SK-N-SH treated with all-trans-retinoic acid at 6 μM for 48 hours (cell line): ENCODE data around the gene MERTK.
"Not testable (repeated sequence)": the region's sequence is repeated elsewhere in the genome, so short reads cannot be mapped to it uniquely, and the experiment has no call there.

Source experiments
- ATAC-seq: fragments of 200-7000 bp; cut with Tn5 transposase; 3 replicates; pipeline ENCODE4 v1.9.1; 2020; ENCODE audit warnings: mild to moderate bottlenecking, moderate library complexity
- ARNTL ChIP-seq: fragments of 450-650 bp; formaldehyde crosslinking; IDR thresholded peaks from 2 replicates; pipeline ENCODE4 v1.5.0; 2020; ENCODE audit warnings: low read depth, mild to moderate bottlenecking, moderate library complexity, borderline replicate concordance
- BACH2 ChIP-seq: fragments of 250-450 bp; sonication (Bioruptor Pico); IDR thresholded peaks from 2 replicates; pipeline ENCODE4 v1.9.0; 2021; ENCODE audit warnings: mild to moderate bottlenecking, borderline replicate concordance
- CSDC2 ChIP-seq: fragments of 250-450 bp; sonication (Bioruptor Pico); IDR thresholded peaks from 2 replicates; pipeline ENCODE4 v1.5.0; 2020; ENCODE audit warnings: mild to moderate bottlenecking, moderate library complexity
- CSRNP3 ChIP-seq: fragments of 250-450 bp; sonication (Bioruptor Pico); IDR thresholded peaks from 2 replicates; pipeline ENCODE4 v1.5.1; 2021; ENCODE audit warnings: mild to moderate bottlenecking, moderate library complexity
- GLIS3 ChIP-seq: fragments of 250-450 bp; sonication (Bioruptor Pico); IDR thresholded peaks from 2 replicates; pipeline ENCODE4 v1.5.0; 2020; ENCODE audit warnings: mild to moderate bottlenecking, moderate library complexity
- ISL1 ChIP-seq: fragments of 250-450 bp; sonication (Bioruptor Pico); IDR thresholded peaks from 2 replicates; pipeline ENCODE4 v2.1.2; 2022; ENCODE audit warnings: mild to moderate bottlenecking, moderate library complexity
- OSR1 ChIP-seq: fragments of 250-450 bp; sonication (Bioruptor Pico); IDR thresholded peaks from 2 replicates; pipeline ENCODE4 v1.8.0; 2022; ENCODE audit warnings: moderate library complexity, mild to moderate bottlenecking, inconsistent platforms
- PPARA ChIP-seq: fragments of 250-450 bp; sonication (Bioruptor Pico); IDR thresholded peaks from 2 replicates; pipeline ENCODE4 v1.5.0; 2020; ENCODE audit warnings: mild to moderate bottlenecking, borderline replicate concordance
- RARB ChIP-seq: fragments of 250-450 bp; sonication (Bioruptor Pico); IDR thresholded peaks from 2 replicates; pipeline ENCODE4 v1.8.0; 2021; ENCODE audit warnings: mild to moderate bottlenecking, moderate library complexity
- SNAI2 ChIP-seq: fragments of 250-450 bp; sonication (Bioruptor Pico); IDR thresholded peaks from 2 replicates; pipeline ENCODE4 v1.5.0; 2020; ENCODE audit warnings: mild to moderate bottlenecking, moderate library complexity
- TCF4 ChIP-seq: fragments of 250-450 bp; sonication (Bioruptor Pico); IDR thresholded peaks from 2 replicates; pipeline ENCODE4 v1.8.0; 2021; ENCODE audit warnings: mild to moderate bottlenecking, moderate library complexity, borderline replicate concordance
- TOX ChIP-seq: fragments of 250-450 bp; sonication (Bioruptor Pico); IDR thresholded peaks from 2 replicates; pipeline ENCODE4 v1.8.0; 2021; ENCODE audit warnings: mild to moderate bottlenecking, moderate library complexity, borderline replicate concordance
- ZC3H10 ChIP-seq: fragments of 250-450 bp; sonication (Bioruptor Pico); IDR thresholded peaks from 2 replicates; pipeline ENCODE4 v1.5.1; 2021; ENCODE audit warnings: mild to moderate bottlenecking, moderate library complexity
- ZFP3 ChIP-seq: fragments of 250-450 bp; sonication (Bioruptor Pico); IDR thresholded peaks from 2 replicates; pipeline ENCODE4 v1.5.0; 2020; ENCODE audit warnings: mild to moderate bottlenecking, moderate library complexity
- ZFP30 ChIP-seq: fragments of 450-650 bp; formaldehyde crosslinking; IDR thresholded peaks from 2 replicates; pipeline ENCODE4 v1.5.0; 2022; ENCODE audit warnings: mild to moderate bottlenecking, moderate library complexity
- ZNF565 ChIP-seq: fragments of 450-650 bp; formaldehyde crosslinking; conservative IDR thresholded peaks from 2 replicates; pipeline ENCODE4 v1.5.0; 2020; ENCODE audit warnings: low read depth, mild to moderate bottlenecking, moderate library complexity
- ZNF70 ChIP-seq: fragments of 450-650 bp; formaldehyde crosslinking; IDR thresholded peaks from 2 replicates; pipeline ENCODE4 v1.5.0; 2020; ENCODE audit warnings: mild to moderate bottlenecking, moderate library complexity
- ZNF8 ChIP-seq: fragments of 450-650 bp; formaldehyde crosslinking; IDR thresholded peaks from 2 replicates; pipeline ENCODE4 v1.5.0; 2020; ENCODE audit warnings: mild to moderate bottlenecking, moderate library complexity
- TF ChIP-seq, protein P1 (sequence below): fragments of 250-450 bp; sonication (Bioruptor Pico); IDR thresholded peaks from 2 replicates; pipeline ENCODE4 v1.5.0; 2020; ENCODE audit warnings: mild to moderate bottlenecking, moderate library complexity
- TF ChIP-seq, protein P2 (sequence below): fragments of 250-450 bp; sonication (Bioruptor Pico); IDR thresholded peaks from 2 replicates; pipeline ENCODE4 v1.8.0; 2020; ENCODE audit warnings: mild to moderate bottlenecking, moderate library complexity, borderline replicate concordance

MERTK gene

DNA sequence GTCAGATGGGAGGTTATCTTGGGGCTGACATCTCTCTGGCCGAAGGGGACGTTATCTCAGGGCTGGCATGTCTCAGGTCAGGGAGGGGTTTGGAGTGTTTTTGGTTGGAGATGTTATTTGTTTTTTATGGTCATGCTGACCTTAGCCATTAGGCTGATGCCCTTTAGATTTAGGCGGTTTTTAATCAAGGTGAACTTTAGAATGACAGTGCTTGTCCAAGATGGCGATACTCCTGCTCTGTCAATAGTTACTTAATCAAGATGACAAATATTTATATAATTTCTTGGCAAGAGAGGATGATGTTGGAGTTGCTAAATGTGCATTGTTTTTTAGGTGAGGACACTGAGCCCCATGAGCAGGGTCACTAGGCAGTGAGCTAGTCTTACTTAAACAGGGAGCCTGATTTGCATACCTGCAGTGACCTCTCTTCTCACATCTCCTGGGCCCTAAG lies 34.5 kb downstream of the MERTK start:
- TF ChIP-seq ZNF70 (CRISPR knock-in tag) = no peak
- TF ChIP-seq ZFP3 (CRISPR knock-in tag) = no peak
- TF ChIP-seq, protein P1, sequence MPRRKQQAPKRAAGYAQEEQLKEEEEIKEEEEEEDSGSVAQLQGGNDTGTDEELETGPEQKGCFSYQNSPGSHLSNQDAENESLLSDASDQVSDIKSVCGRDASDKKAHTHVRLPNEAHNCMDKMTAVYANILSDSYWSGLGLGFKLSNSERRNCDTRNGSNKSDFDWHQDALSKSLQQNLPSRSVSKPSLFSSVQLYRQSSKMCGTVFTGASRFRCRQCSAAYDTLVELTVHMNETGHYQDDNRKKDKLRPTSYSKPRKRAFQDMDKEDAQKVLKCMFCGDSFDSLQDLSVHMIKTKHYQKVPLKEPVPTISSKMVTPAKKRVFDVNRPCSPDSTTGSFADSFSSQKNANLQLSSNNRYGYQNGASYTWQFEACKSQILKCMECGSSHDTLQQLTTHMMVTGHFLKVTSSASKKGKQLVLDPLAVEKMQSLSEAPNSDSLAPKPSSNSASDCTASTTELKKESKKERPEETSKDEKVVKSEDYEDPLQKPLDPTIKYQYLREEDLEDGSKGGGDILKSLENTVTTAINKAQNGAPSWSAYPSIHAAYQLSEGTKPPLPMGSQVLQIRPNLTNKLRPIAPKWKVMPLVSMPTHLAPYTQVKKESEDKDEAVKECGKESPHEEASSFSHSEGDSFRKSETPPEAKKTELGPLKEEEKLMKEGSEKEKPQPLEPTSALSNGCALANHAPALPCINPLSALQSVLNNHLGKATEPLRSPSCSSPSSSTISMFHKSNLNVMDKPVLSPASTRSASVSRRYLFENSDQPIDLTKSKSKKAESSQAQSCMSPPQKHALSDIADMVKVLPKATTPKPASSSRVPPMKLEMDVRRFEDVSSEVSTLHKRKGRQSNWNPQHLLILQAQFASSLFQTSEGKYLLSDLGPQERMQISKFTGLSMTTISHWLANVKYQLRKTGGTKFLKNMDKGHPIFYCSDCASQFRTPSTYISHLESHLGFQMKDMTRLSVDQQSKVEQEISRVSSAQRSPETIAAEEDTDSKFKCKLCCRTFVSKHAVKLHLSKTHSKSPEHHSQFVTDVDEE (CRISPR knock-in tag) = no peak
- no peak for TF ChIP-seq ZNF565
- TF ChIP-seq BACH2 = no peak
- no peak for TF ChIP-seq ZC3H10 (CRISPR knock-in tag)
- no peak for TF ChIP-seq ARNTL (CRISPR knock-in tag)
- no peak for TF ChIP-seq ZNF8
- TF ChIP-seq CSRNP3 (CRISPR knock-in tag) = no peak
- no peak for TF ChIP-seq SNAI2
- TF ChIP-seq ZFP30 (CRISPR knock-in tag) = no peak
- no peak for ATAC-seq

- ATAC-seq = not testable (repeated sequence)
These were observed 35.5 kb downstream of the MERTK start for GRCh38 chr2:111933900-111934299.

DNA sequence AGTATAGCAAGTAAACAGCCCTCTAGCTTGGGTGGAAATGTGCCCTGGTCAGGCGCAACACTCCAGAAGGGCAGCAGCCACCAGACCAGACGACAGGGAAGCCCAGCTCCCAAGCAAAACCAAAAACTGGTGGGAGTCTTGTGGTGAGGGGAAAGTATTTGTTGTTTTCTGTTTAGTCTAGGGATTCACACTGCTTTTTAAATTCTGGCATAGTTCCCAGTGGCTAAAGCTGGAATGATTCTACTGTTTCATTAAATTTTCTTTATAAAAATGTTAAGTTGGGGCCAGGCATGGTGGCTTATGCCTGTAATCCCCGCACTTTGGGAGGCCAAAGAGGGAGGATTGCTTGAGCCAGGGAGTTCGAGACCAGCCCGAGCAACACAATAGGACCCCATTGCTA lies 38.5 kb downstream of the MERTK start:
- TF ChIP-seq TOX (CRISPR knock-in tag) (no peak), ARNTL (CRISPR knock-in tag) (no peak), ZFP3 (CRISPR knock-in tag) (no peak), ISL1 (no peak), BACH2 (no peak), CSDC2 (no peak), ZC3H10 (CRISPR knock-in tag) (no peak), TCF4 (CRISPR knock-in tag) (no peak), ZNF565 (no peak), CSRNP3 (CRISPR knock-in tag) (no peak), ZNF70 (CRISPR knock-in tag) (no peak), SNAI2 (no peak), OSR1 (CRISPR knock-in tag) (no peak), GLIS3 (no peak), PPARA (no peak), RARB (CRISPR knock-in tag) (no peak), ZFP30 (CRISPR knock-in tag) (no peak), ZNF8 (no peak)
- TF ChIP-seq, protein P2, sequence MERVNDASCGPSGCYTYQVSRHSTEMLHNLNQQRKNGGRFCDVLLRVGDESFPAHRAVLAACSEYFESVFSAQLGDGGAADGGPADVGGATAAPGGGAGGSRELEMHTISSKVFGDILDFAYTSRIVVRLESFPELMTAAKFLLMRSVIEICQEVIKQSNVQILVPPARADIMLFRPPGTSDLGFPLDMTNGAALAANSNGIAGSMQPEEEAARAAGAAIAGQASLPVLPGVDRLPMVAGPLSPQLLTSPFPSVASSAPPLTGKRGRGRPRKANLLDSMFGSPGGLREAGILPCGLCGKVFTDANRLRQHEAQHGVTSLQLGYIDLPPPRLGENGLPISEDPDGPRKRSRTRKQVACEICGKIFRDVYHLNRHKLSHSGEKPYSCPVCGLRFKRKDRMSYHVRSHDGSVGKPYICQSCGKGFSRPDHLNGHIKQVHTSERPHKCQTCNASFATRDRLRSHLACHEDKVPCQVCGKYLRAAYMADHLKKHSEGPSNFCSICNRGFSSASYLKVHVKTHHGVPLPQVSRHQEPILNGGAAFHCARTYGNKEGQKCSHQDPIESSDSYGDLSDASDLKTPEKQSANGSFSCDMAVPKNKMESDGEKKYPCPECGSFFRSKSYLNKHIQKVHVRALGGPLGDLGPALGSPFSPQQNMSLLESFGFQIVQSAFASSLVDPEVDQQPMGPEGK (CRISPR knock-in tag) = no peak
- ATAC-seq = no peak

- ATAC-seq = no peak
- TF ChIP-seq ZNF70 (CRISPR knock-in tag) (no peak), CSDC2 (no peak), RARB (CRISPR knock-in tag) (no peak), ARNTL (CRISPR knock-in tag) (no peak)
- TF ChIP-seq, all 23 proteins: peak for 0
These were observed 40.0 kb downstream of the MERTK start for GRCh38 chr2:111938392-111938791.
